Motor neuron (in vitro differentiated cells): ENCODE data around the gene NCAPD3. TPM values are rescaled to one million over a fixed set of nuclear protein-coding genes. Genes with fewer than 3 reads are reported as not detected.
A peak's percentile ranks its signal among the peaks of the same experiment; 100 is the strongest.
"Not testable (repeated sequence)": the region's sequence is repeated elsewhere in the genome, so short reads cannot be mapped to it uniquely, and the experiment has no call there.

Experiments used
- ATAC-seq, 8 experiments: fragments of 200-7000 bp; cut with Tn5 transposase; replicated peaks in 6 of 8; 2 replicates each; pipeline ENCODE4 v1.8.0; 2021; ENCODE audit warnings: mild to moderate bottlenecking in 8 of 8, moderate library complexity in 8 of 8
- H3K27ac ChIP-seq, 2 donors: fragments of 250-450 bp; sonication (Bioruptor Pico); 2 replicates each; pipeline ENCODE4 v1.9.0; 2021; ENCODE audit warnings: antibody characterized with exemption in 2 of 2, mild to moderate bottlenecking in 2 of 2, moderate library complexity in 1 of 2
- H3K4me1 ChIP-seq, 2 donors: fragments of 250-450 bp; sonication (Bioruptor Pico); replicated peaks in 1 of 2; 2 replicates each; pipeline ENCODE4 v1.6.1; 2021; ENCODE audit warnings: antibody characterized with exemption in 2 of 2, mild to moderate bottlenecking in 2 of 2, moderate library complexity in 1 of 2
- H3K4me3 ChIP-seq, 5 donors: fragments of 250-450 bp; sonication (Bioruptor Pico); 2 replicates each; pipeline ENCODE4 v1.9.0; 2021; ENCODE audit warnings: antibody characterized with exemption in 5 of 5, mild to moderate bottlenecking in 5 of 5, moderate library complexity in 4 of 5
- WGBS, 10 experiments: fragments of 450-650 bp; shearing (Covaris generic); methylation state at CpG; one replicate each; pipeline ENCODE4 v1.0.0; 2022; 5-methylcytosine and 5-hydroxymethylcytosine counted together
- in situ Hi-C, 9 experiments: fragments of 400-800 bp; cut with MboI; loops; one replicate each; pipeline ENCODE4 v1.15.0; 2021; ENCODE audit warnings: low sequenced_read_pairs in 9 of 9, low pct_unique_long_range_greater_than_20kb in 2 of 9; ENCODE audit not compliant: unreplicated experiment in 9 of 9
- total RNA-seq, 8 experiments: library from RNA; unstranded; fragments of 300-600 nt; gene quantifications; 2 replicates each; pipeline versions ENCODE4 v1.2.3 to v1.2.4, GENCODE V29; 2022

The NCAPD3 gene
- total RNA-seq, 8 experiments from 2014 or later, result 6.5 to 54.4 (median 12.1) TPM

GRCh38 chr11:134206185-134206584 is 17.6 kb downstream of the NCAPD3 start:
- in situ Hi-C loops, result no loop called here
- H3K4me1 ChIP-seq, result no peaks in the 10 kb centered on the region
- ATAC-seq, result no peak
- no peak overlapping the region for H3K27ac ChIP-seq
- no peak overlapping the region for H3K4me3 ChIP-seq
- 90 to 100% (median 94%) methylated on average over 1 to 5 of the region's 5 CpGs; no CpG with 5 or more reads in 3 of the 10 experiments for WGBS, 10 experiments

DNA sequence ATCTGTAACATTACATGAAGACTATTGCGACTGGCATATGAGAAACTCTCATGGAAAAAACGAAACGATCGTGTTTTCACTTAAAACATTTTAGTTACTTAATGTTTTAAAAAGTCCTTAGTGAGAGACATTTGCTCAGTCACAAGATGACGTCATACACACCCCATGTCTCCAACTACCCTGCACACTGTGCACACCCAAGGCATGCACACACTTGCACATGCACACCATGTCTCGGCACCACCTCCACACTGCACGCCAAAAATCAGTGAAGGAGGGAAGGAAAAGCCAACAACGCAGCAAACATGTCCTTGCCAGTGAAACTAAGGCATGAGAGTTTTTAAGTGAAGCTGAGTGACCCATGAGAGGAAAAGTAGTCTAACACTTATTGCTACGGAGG is 18.0 kb downstream of the NCAPD3 start:
- Histone ChIP-seq H3K4me1 (no peaks in the 10 kb centered on the region), H3K4me3 (no peak overlapping the region), H3K27ac (no peak overlapping the region)
- 90 to 100% (median 93%) methylated on average over 2 to 9 of the region's 9 CpGs for WGBS, 10 experiments
- no peak for ATAC-seq
- in situ Hi-C loops, result no loop called here

DNA sequence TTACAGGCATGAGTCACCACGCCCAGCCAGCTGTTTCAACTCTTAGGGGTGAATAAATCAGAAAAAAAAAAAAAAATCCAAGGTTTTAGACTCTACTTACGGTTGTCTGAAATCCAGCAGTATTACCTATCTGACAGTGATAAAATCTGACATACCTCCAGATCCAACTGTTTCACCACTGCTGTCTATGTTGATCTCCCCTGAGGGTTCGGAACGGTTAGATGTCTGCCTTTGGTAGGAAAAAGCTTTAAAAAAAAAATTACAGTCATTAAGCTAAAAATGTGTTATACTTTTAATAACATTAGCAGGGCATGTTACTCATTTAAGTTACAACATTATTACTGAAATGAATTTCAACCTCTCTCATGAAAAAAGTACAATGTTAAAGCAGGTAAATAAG is 21.1 kb downstream of the NCAPD3 start:
- Histone ChIP-seq H3K4me1 (no peaks in the 10 kb centered on the region), H3K4me3 (no peak overlapping the region), H3K27ac (no peak overlapping the region)
- ATAC-seq, result no peak
- WGBS, 10 experiments, result 89 to 100% (median 100%) methylated on average over 1 to 3 of the region's 4 CpGs; no CpG with 5 or more reads in 2 of the 10 experiments
- in situ Hi-C loops, result no loop called here

DNA sequence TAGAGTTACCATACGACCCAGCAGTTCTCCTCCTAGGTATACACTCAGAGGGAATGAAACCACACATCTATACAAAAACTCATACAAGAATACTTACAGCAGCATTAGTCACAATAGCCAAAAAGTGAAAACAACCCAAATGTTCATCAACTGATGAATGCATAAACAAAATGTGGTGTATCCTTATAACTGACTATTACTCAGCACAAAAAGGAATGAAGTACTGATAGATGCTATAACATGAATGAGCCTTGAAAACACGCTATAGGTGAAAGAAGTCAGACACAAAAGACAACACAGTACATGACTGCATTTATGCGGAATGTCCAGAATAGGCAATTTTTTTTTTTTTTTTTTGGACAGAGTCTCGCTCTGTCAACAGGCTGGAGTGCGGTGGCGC is 23.1 kb downstream of the NCAPD3 start:
- Histone ChIP-seq H3K27ac (no peak overlapping the region), H3K4me1 (no peaks in the 10 kb centered on the region), H3K4me3 (no peak overlapping the region)
- in situ Hi-C loops, result no loop called here
- WGBS, 10 experiments, result 93 to 100% (median 100%) methylated on average over 1 to 6 of the region's 6 CpGs; no CpG with 5 or more reads in 1 of the 10 experiments
- no peak for ATAC-seq

GRCh38 chr11:134199531-134199930 is 24.2 kb downstream of the NCAPD3 start:
- Histone ChIP-seq H3K4me1 (no peaks in the 10 kb centered on the region), H3K4me3 (no peak overlapping the region), H3K27ac (no peak overlapping the region)
- ATAC-seq, result no peak
- in situ Hi-C loops, result no loop called here
- 33 to 100% (median 96%) methylated on average over 1 to 8 of the region's 9 CpGs; no CpG with 5 or more reads in 3 of the 10 experiments for WGBS, 10 experiments

DNA sequence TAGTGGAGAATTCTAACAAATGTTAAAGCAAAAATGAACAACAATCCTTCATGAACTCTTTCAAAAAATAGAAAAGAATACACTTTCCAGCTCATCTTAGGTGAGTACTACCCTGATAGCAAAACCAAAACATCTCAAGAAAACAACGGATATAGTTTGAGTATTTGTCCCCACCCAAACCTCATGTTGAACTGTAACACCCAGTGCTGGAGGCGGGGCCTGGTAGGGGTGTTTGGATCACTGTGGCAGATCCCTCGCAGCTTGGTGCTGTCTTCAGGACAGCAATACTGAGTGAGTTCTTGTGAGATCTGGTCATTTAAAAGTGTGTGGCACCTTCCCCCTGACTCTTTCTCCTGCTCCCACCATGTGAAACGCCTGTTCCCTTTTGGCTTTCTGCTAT is 27.0 kb downstream of the NCAPD3 start:
- WGBS, 10 experiments, result 83 to 100% (median 96%) methylated on average over 1 to 3 of the region's 4 CpGs; no CpG with 5 or more reads in 2 of the 10 experiments
- Histone ChIP-seq H3K4me3 (no peak overlapping the region), H3K4me1 (no peaks in the 10 kb centered on the region), H3K27ac (no peak overlapping the region)
- ATAC-seq, result peak in 1 of 8 experiments; percentile 97
- in situ Hi-C loops, result no loop called here

DNA sequence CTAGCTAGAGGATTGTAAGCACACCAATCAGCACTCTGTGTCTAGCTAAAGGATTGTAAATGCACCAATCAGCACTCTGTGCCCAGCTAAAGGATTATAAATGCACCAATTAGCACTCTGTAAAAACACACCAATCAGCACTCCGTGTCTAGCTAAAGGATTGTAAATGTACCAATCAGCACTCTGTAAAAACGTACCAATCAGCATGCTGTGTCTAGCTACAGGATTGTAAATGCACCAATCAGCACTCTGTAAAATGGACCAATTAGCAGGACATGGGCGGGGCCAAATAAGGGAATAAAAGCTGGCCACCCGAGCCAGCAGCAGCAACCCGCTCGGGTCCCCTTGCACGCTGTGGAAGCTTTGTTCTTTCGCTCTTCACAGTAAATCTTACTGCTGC is 35.7 kb downstream of the NCAPD3 start:
- H3K4me3 ChIP-seq, ATAC-seq, H3K4me1 ChIP-seq, H3K27ac ChIP-seq, in situ Hi-C loops: not testable (repeated sequence)
- 87 to 97% (median 91%) methylated on average over 2 to 8 of the region's 8 CpGs; no CpG with 5 or more reads in 5 of the 10 experiments for WGBS, 10 experiments

DNA sequence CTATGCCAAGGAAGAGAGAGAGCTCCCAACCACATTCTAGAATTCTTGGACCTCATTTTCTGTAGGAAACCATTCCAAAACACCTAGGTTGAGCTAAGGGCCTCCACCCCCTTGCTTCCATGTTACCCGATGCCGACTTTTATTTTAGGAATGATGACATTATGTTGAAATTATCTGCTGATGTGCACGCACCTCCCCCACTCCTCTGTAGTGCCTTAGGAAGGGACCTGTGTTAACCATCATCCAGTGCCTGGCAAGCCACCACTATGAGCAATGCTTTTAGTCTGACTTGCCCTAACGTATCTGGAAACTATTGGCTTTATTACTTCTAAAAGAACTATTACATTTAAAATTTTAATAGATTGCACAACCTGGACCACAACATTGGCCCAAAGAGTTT is 42.1 kb downstream of the NCAPD3 start:
- in situ Hi-C loops, result no loop called here
- 20 to 100% (median 93%) methylated on average over 1 to 4 of the region's 4 CpGs; no CpG with 5 or more reads in 1 of the 10 experiments for WGBS, 10 experiments
- H3K27ac ChIP-seq, result no peak overlapping the region
- peak in 2 of 8 experiments; percentile 34 to 58 for ATAC-seq
- H3K4me1 ChIP-seq, result no peaks in the 10 kb centered on the region
- no peak overlapping the region for H3K4me3 ChIP-seq

DNA sequence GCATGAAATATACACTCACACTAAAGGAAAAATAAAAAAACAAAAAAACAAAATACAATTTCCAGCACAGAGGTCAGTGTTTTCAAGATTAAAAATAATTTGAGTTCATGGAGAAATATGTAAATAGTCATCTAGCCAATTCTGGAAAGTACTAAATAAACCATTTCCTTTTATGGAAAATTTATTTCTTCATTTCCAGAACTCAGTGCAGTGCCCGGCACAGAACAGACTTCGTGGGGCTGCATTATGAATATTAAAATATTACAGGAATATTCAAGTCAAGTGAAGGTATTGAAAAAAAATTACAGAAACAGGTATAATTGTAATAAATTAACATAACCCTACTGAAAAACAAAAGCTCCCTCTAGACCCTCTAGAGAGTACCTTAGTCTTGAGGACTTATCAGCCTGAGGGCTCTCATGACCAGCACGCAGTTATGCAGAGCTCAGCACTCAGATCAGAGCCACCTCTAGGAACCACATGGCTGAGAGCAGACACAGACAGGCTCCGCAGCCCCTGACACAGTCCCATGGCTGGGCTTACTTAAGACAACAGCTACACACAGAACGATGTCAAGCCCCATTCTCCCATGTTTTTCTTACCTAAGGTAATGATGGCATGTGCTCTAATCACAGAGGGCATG is 45.6 kb downstream of the NCAPD3 start:
- WGBS, 10 experiments, result 36 to 97% (median 79%) methylated on average over 2 to 4 of the region's 5 CpGs; no CpG with 5 or more reads in 1 of the 10 experiments
- in situ Hi-C loops, result no loop called here
- no peak overlapping the region for H3K4me3 ChIP-seq
- peak in 1 of 8 experiments; percentile 79 for ATAC-seq
- no peak overlapping the region for H3K27ac ChIP-seq
- H3K4me1 ChIP-seq, result no peaks in the 10 kb centered on the region

- WGBS, 10 experiments, result 90 to 100% (median 95%) methylated on average over 2 to 12 of the region's 13 CpGs; no CpG with 5 or more reads in 3 of the 10 experiments
- in situ Hi-C loops, result no loop called here
- no peak for ATAC-seq
These were observed 47.5 kb downstream of the NCAPD3 start for GRCh38 chr11:134176284-134176683.

DNA sequence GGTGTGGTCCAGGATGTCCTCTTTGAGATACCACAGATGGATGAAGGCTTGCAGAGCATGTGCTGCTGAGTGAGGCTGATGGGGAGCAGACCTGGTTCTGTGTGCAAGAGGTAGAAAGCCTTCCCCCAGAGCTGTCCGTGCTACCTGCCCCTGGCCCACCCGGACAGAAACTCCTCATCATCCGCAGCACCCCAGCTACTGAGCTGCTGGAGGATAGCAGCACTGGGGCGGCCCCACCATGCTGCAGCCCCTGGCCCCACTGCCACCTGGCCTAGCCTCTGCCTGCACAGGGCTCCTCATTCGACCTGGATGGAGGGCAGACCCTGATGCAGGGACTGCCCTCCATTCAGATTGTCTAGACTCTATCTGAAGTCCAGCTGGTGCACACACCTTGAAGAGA is 50.5 kb downstream of the NCAPD3 start:
- H3K4me3 ChIP-seq, result no peak overlapping the region
- in situ Hi-C loops, result no loop called here
- no peak overlapping the region for H3K27ac ChIP-seq
- ATAC-seq, result no peak
- H3K4me1 ChIP-seq, result no peaks in the 10 kb centered on the region
- 100% methylated on average over 1 to 2 of the region's 5 CpGs; no CpG with 5 or more reads in 8 of the 10 experiments for WGBS, 10 experiments

More at GRCh38 chr11:134176284-134176683, 47.5 kb downstream of the NCAPD3 start:
- Histone ChIP-seq H3K4me3 (no peak overlapping the region), H3K4me1 (no peaks in the 10 kb centered on the region), H3K27ac (no peak overlapping the region)

GRCh38 chr11:134171951-134172350 is 51.8 kb downstream of the NCAPD3 start:
- Histone ChIP-seq H3K4me3 (no peak overlapping the region), H3K27ac (no peak overlapping the region), H3K4me1 (no peaks in the 10 kb centered on the region)
- in situ Hi-C loops, result no loop called here
- ATAC-seq, result no peak
- WGBS, 10 experiments, result 93 to 100% (median 100%) methylated on average over 1 to 6 of the region's 10 CpGs; no CpG with 5 or more reads in 3 of the 10 experiments

DNA sequence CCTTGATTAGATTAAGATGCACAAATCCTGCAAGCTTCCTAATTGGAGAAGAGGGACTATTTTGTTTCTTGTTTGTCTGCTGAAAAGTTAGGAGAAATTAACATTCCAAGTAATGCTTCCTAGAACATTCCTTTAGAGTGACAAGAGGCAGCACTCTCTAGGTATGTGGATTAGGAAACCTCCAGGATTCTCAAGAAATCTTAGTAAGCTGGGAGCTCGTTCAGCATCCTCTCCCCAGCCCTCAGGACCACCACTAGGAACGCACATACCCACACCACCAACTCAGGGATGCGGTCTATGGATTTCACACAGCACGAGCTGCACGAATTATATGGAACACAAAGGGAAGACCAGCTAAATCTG is 52.9 kb downstream of the NCAPD3 start:
- Histone ChIP-seq H3K27ac (no peak overlapping the region), H3K4me1 (no peaks in the 10 kb centered on the region), H3K4me3 (no peak overlapping the region)
- WGBS, 10 experiments, result 83 to 100% (median 100%) methylated on average over 1 to 5 of the region's 5 CpGs; no CpG with 5 or more reads in 4 of the 10 experiments
- ATAC-seq, result peak in 1 of 8 experiments; percentile 31
- in situ Hi-C loops, result no loop called here
